B cell (primary cell): ENCODE data around the gene APOM. TPM values are rescaled to one million over a fixed set of nuclear protein-coding genes. Genes with fewer than 3 reads are reported as not detected.

Experiments used
- ATAC-seq: fragments of 200-7000 bp; cut with Tn5 transposase; one replicate; pipeline ENCODE4 v1.10.0; 2021; ENCODE audit warnings: low read depth, mild to moderate bottlenecking, moderate number of reproducible peaks, moderate library complexity
- CTCF ChIA-PET: fragments of 350-600 bp; sonication (Branson Sonifier 250); formaldehyde crosslinking; loops from one replicate; lab custom pipeline; 2021; ENCODE audit warnings: antibody characterized with exemption, inconsistent platforms; lab: Charles Lee
- POLR2A ChIA-PET: fragments of 350-600 bp; sonication (Branson Sonifier 250); formaldehyde crosslinking; loops from one replicate; lab custom pipeline; 2021; ENCODE audit warnings: antibody characterized with exemption; lab: Charles Lee
- DNase-seq: peaks from one replicate; pipeline ENCODE4 v3.0.0; 2013
- H2AFZ ChIP-seq: 2 replicates; pipeline ENCODE4 v1.6.1; 2012; ENCODE audit warnings: mild to moderate bottlenecking, low read depth, low read length; ENCODE audit not compliant: insufficient read depth, poor library complexity, severe bottlenecking
- H3K27ac ChIP-seq, 2 donors: 1 replicate in 1 of 2; 2 replicates in 1 of 2; pipeline ENCODE4 v1.5.1; 2012 to 2013; ENCODE audit warnings: low read length in 2 of 2, mild to moderate bottlenecking in 2 of 2, moderate library complexity in 1 of 2
- H3K27me3 ChIP-seq, 4 experiments: fragments of 200-600 bp in 1 of 4; sonication (generic) in 1 of 4; replicated peaks in 1 of 4; 1 replicate in 2 of 4; 2 replicates in 2 of 4; pipeline versions ENCODE4 v1.6.1 to v1.7.0; 2013 to 2016; ENCODE audit warnings: low read length in 3 of 4, mild to moderate bottlenecking in 2 of 4, mixed read lengths in 1 of 4, moderate library complexity in 1 of 4; ENCODE audit not compliant: insufficient read depth in 4 of 4, control insufficient read depth in 3 of 4; ENCODE audit errors: control extremely low read depth in 1 of 4
- H3K36me3 ChIP-seq, 2 experiments: replicated peaks in 1 of 2; 1 replicate in 1 of 2; 2 replicates in 1 of 2; pipeline versions ENCODE4 v1.6.1 to v1.7.1; 2013; ENCODE audit warnings: low read length in 1 of 2; ENCODE audit not compliant: insufficient read depth in 2 of 2, control insufficient read depth in 1 of 2; ENCODE audit errors: control extremely low read depth in 1 of 2, extremely low read depth in 1 of 2
- H3K4me1 ChIP-seq, 2 donors: fragments of 200-600 bp in 1 of 2; sonication (generic) in 1 of 2; 1 replicate in 1 of 2; 2 replicates in 1 of 2; pipeline versions ENCODE4 v1.5.1 to v1.6.1; 2013 to 2017; ENCODE audit warnings: low read length in 2 of 2; ENCODE audit not compliant: control insufficient read depth in 2 of 2, insufficient read depth in 2 of 2
- H3K4me2 ChIP-seq: replicated peaks from 2 replicates; pipeline ENCODE3; 2012; ENCODE audit warnings: mild to moderate bottlenecking, low read depth, low read length; ENCODE audit not compliant: poor library complexity, severe bottlenecking
- H3K4me3 ChIP-seq, 5 experiments: fragments of 200-600 bp in 1 of 5; sonication (generic) in 1 of 5; 1 replicate in 3 of 5; 2 replicates in 2 of 5; pipeline versions ENCODE4 v1.5.1 to v1.7.0; 2011 to 2016; ENCODE audit warnings: low read length in 4 of 5, mild to moderate bottlenecking in 4 of 5, low read depth in 2 of 5, control low read depth in 1 of 5, moderate library complexity in 1 of 5; ENCODE audit not compliant: insufficient read depth in 1 of 5; ENCODE audit errors: control extremely low read depth in 1 of 5, extremely low read depth in 1 of 5
- H3K79me2 ChIP-seq: fragments of 200-600 bp; sonication (generic); one replicate; pipeline ENCODE4 v1.6.0; 2016; ENCODE audit warnings: low read length; ENCODE audit not compliant: control insufficient read depth, insufficient read depth
- H3K9ac ChIP-seq: fragments of 200-600 bp; sonication (generic); 2 replicates; pipeline ENCODE4 v1.6.1; 2017; ENCODE audit warnings: mild to moderate bottlenecking, low read length, moderate library complexity
- H3K9me3 ChIP-seq, 3 donors: one replicate each; pipeline versions ENCODE4 v1.6.1 to v1.7.1; 2013; ENCODE audit warnings: low read length in 2 of 3; ENCODE audit not compliant: control insufficient read depth in 2 of 3, insufficient read depth in 1 of 3; ENCODE audit errors: control extremely low read depth in 1 of 3
- H4K20me1 ChIP-seq: 2 replicates; pipeline ENCODE4 v1.6.0; 2012; ENCODE audit warnings: mild to moderate bottlenecking, low read length; ENCODE audit not compliant: insufficient read depth, control insufficient read depth, poor library complexity, severe bottlenecking
- H3K27ac Mint-ChIP-seq: one replicate; pipeline ENCODE4 v1.8.0; 2021; ENCODE audit warnings: mixed read lengths
- H3K27me3 Mint-ChIP-seq: one replicate; pipeline ENCODE4 v1.8.0; 2021; ENCODE audit warnings: mixed read lengths
- H3K4me1 Mint-ChIP-seq: one replicate; pipeline ENCODE4 v1.8.0; 2021; ENCODE audit warnings: mixed read lengths
- H3K4me3 Mint-ChIP-seq: one replicate; pipeline ENCODE4 v1.8.0; 2021; ENCODE audit warnings: mixed read lengths
- H3K9me3 Mint-ChIP-seq: one replicate; pipeline ENCODE4 v1.8.0; 2022; ENCODE audit warnings: mixed read lengths; ENCODE audit not compliant: insufficient read depth
- CTCF ChIP-seq: fragments of 200-600 bp; IDR thresholded peaks from one replicate; pipeline ENCODE4 v1.8.0; 2022; ENCODE audit warnings: antibody characterized with exemption, mild to moderate bottlenecking
- EZH2 ChIP-seq: IDR thresholded peaks from 2 replicates; pipeline ENCODE4 v1.6.1; 2012; ENCODE audit warnings: borderline replicate concordance, low read depth, mild to moderate bottlenecking, moderate library complexity, low read length; ENCODE audit not compliant: insufficient read depth, poor library complexity, severe bottlenecking
- WGBS: methylation state at CpG from one replicate; pipeline ENCODE4 v1.1.5; 2013; ENCODE audit warnings: missing lambda C conversion rate; ENCODE audit not compliant: insufficient coverage; 5-methylcytosine and 5-hydroxymethylcytosine counted together
- intact Hi-C: fragments of 100-400 bp; cut with micrococcal nuclease; formaldehyde crosslinking; loops from one replicate; pipeline ENCODE4 v1.10.0; 2022
- polyA plus RNA-seq: library from polyadenylated mRNA; depleted of rRNA; stranded (reverse); fragments of >200 nt; gene quantifications from 2 replicates; pipeline ENCODE4 v1.2.3, GENCODE V29; 2012
- total RNA-seq, 2 donors: library from RNA; stranded (reverse); fragments of 120-200 nt in 1 of 2; gene quantifications; 1 replicate in 1 of 2; 2 replicates in 1 of 2; pipeline versions ENCODE4 v1.2.3 to v1.2.4, GENCODE V29; 2013 to 2022

Gene APOM
- total and polyA plus RNA-seq, 2 donors (not counting 1 experiment from before 2014, with no cell fraction given) = 3.6 to 11.6 TPM

DNA sequence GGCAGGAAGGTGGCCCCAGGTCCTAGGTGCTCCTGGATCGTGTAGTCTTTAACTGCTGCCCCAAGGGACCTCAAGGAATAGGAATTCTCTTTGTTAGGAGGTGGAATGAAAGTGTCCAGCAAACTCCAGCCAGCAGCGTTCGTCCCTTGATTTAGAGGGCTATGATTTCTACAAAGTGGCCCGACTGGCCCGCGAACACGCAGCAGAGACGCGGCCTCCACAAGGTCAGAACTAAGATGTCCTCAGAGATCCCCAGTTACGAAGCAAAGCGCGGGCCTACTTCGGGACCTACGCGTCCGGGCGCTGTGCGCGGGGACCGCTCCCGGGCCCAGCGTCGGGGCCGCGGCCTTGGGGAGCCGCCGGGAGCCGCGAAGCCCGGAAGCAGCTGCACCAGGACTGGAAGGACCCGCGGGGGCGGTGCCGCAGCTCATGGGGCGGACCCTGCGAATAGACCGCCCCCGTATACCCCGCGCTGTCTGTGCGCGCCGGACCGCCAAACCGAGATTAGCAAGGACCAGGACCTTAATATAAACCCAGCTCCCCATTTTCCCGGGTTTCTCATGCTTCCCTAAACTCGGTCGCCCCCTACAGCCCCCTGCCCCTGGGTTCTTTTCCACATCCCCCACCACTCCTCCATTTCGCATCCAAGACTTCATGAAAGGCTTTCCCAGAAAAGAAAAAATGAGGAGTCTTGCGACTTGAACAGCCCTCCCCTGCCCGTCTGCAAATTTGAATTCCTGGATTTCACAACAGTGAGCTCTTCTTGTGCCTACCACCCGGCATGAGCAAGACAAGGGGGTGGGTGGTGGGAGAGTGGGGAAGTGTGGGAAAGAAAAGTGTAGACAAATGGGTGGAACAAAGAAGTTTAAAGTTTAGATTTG lies 4.9 kb downstream of the APOM start, which contains the start of gene C6orf47:
C6orf47 (minus strand) TSS at position 398 of the 881 bp plus-strand sequence. CDS start 831 bp downstream, outside the sequence.
- intact Hi-C loops = loop anchor here (1.0 to 2.0 kb wide), 2 partner anchors 8 to 66 kb away; partner anchors contain the start of gene BAG6
- H3K4me3 Mint-ChIP-seq = peak within 1 kb of the TSS; percentile 94
- WGBS = under 1% methylated on average over 52 of the region's 52 CpGs
- H3K4me3 ChIP-seq = peak within 1 kb of the TSS; percentile 63 to 98 (median 86)
- ChIA-PET CTCF (interaction anchor here (0.6 to 2.4 kb wide), 9 partner anchors 9 to 1332 kb away, joined by 3 to 10 read pairs (median 3); partner anchors contain the start of gene NFKBIL1), POLR2A (interaction anchor here (0.5 to 5.9 kb wide), 8 partner anchors 8 to 241 kb away, joined by 3 to 57 read pairs (median 4); partner anchors contain the start of genes BAG6, EHMT2, PRRC2A and ZBTB12)
- peak within 1 kb of the TSS; percentile 50 to 77 for H3K27ac ChIP-seq
- H2AFZ ChIP-seq = peak within 1 kb of the TSS; percentile 69
- TF ChIP-seq EZH2 = no peak
- no peak for TF ChIP-seq CTCF
- H3K9me3 ChIP-seq = no peaks in the 10 kb centered on the region
- peaks cover 24% of the 10 kb centered on the region for H4K20me1 ChIP-seq
- H3K4me1 ChIP-seq = peaks cover 43 to 62% of the 10 kb centered on the region in 2 donors
- DNase-seq = peak; percentile 83
- H3K79me2 ChIP-seq = peaks cover 88% of the 10 kb centered on the region
- peak within 1 kb of the TSS; percentile 88 for H3K4me2 ChIP-seq
- no peaks in the 10 kb centered on the region for H3K9me3 Mint-ChIP-seq
- peak within 1 kb of the TSS; percentile 89 for H3K27ac Mint-ChIP-seq
- peak within 1 kb of the TSS; percentile 87 for H3K9ac ChIP-seq
- H3K27me3 ChIP-seq = no peaks in the 10 kb centered on the region
- no peaks in the 10 kb centered on the region for H3K27me3 Mint-ChIP-seq
- H3K4me1 Mint-ChIP-seq = peaks cover 68% of the 10 kb centered on the region
- H3K36me3 ChIP-seq = peaks cover 0 to 45% of the 10 kb centered on the region in 2 experiments
- ATAC-seq = peak; percentile 67
